GM21390 (cell line): ENCODE results near the gene NOMO2.
"Not testable (repeated sequence)": the region's sequence is repeated elsewhere in the genome, so short reads cannot be mapped to it uniquely, and the experiment has no call there.

Experiments used
- ATAC-seq: cut with Tn5 transposase; IDR thresholded peaks from one replicate; pipeline ENCODE4 v1.9.1; 2021; ENCODE audit not compliant: unreplicated experiment

NOMO2 gene

DNA sequence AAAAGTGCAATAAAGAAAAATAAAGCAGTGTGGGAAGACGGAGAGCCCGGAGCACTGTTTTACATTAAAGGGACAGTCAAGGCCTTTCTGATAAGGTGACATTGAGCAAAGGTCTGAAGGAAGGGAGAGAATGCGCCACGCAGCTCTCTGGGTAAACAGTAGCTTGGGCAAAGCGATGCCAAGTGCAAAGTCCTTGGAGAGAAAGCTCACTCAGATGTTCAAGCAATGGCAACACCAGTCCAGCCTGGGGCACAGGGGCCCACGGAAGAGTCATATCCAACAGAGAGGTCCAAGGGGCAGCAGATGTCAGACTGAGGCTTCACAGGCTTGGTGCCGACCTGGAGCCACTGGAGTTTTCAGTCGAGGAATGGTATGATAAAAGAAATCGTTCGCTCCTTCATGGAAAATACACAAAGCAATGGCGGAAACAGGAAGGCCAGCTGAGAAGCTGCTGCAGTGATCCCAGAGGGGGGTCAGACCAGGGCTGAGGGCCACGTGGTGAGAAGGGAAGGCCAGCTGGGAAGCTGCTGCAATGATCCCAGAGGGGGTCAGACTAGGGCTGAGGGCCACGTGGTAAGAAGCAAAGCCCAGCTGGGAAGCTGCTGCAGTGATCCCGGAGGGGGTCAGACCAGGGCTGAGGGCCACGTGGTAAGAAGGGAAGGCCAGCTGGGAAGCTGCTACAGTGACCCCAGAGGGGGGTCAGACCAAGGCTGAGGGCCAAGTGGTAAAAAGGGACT, 40.3 kb downstream of the NOMO2 start:
- not testable (repeated sequence) for ATAC-seq

DNA sequence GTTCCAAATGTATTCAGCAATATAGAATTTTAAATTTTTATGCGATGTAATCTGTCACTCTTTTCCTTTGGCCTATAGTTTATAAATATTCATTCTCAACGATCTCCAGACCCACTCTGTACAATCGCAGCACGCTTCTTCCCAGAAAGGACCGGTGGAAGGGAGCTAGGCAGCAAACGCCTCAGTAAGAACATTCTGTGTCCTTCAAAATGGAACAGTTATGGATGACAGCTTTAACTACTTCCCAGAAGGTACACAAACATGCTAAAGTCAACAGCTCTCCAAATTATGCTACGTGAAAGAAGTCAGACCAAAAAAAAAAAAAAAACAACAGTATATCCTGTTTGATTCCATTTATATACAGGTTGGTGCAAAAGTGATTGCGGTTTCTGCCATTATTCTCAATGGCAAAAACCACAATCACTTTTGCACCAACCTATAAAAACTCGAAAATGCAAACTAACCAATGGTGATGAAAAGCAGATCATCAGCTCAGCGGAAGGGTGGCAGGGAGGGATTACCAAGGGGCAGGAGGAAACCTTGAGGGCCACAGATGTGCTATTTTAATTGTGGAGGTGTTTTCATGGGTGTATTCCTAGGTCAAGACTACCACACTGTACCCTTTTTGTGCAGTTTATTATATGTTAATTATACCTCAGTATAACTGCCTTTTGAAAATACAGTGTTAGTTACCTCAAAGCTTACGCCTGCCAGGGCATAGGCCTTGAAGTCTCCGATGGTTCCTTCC, 43.2 kb downstream of the NOMO2 start:
- ATAC-seq = not testable (repeated sequence)

DNA sequence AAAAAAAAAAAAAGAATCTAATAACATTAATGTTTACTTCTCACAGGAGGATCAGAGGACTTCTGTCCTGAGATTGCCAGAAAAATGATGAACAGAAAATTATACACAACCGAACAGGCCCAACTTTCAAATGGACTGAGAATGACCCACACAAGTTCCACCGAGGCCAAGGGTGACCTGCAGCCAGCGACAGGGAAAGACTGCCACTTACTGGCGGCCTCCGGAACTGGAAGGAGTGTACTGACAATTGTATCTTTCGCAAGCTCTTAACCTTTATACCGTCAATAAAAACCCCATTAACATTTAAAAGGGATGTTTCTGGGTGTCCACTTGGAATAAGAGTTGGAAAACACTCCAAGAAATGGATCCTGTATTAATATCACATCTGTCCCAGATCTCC, 63.5 kb downstream of the NOMO2 start:
- ATAC-seq = not testable (repeated sequence)

DNA sequence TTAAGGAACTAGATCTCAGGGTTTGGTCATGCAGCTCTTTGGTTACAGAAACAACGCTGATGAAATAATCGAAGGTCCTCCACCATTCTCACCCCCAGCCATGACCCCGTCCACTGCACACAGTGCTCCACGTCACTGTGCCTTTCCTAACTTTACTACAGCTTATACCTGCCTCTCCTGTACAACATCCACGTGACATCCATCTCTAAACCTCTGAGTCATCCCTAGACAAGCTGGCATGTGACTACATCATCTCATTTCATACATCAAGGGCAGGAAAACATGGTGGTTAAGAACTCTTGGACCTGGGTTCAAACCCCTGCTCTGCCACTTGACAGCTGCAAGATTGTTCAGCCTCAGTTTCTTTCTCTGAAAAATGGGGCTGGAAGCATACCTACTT, 64.9 kb downstream of the NOMO2 start:
- not testable (repeated sequence) for ATAC-seq

DNA sequence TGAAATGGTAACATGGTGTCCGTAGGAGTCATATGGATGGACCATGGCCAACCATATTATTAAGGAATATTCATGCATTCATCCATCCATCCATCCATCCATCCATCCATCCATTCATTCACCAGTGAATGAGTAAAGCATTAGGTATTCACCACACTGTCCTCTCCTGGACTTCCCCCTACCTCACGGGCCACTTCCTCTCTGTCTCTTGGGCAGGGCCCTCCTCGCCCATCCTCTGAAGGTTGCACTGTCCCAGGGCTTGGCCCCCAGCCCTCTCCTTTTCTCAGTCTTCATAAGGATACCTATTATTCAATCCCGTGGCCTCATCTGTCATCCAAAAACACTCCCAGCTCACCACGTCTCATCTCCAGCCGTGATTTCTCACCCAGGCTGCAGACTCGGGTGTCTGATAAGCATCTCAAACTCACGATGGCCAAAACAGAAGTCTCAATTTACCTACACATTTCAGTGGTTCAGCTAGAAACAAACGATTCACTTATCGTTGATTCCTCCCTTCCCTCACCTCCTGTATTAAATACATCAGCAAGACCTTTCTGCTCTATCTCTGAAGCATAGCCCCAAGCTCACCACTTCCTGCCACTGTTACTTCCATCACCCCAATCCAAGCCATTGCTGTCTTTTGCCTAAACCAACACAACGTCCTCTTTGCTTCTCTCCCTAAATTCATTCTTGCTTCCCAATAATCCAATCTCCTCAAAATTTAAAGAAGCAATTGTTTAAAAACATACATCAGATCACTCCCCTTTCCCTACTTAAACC, 69.6 kb downstream of the NOMO2 start:
- ATAC-seq = not testable (repeated sequence)

DNA sequence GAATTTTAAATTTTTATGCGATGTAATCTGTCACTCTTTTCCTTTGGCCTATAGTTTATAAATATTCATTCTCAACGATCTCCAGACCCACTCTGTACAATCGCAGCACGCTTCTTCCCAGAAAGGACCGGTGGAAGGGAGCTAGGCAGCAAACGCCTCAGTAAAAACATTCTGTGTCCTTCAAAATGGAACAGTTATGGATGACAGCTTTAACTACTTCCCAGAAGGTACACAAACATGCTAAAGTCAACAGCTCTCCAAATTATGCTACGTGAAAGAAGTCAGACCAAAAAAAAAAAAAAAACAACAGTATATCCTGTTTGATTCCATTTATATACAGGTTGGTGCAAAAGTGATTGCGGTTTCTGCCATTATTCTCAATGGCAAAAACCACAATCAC, 125.9 kb downstream of the NOMO2 start:
- not testable (repeated sequence) for ATAC-seq

DNA sequence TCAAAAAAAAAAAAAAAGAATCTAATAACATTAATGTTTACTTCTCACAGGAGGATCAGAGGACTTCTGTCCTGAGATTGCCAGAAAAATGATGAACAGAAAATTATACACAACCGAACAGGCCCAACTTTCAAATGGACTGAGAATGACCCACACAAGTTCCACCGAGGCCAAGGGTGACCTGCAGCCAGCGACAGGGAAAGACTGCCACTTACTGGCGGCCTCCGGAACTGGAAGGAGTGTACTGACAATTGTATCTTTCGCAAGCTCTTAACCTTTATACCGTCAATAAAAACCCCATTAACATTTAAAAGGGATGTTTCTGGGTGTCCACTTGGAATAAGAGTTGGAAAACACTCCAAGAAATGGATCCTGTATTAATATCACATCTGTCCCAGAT, 146.1 kb downstream of the NOMO2 start:
- ATAC-seq = not testable (repeated sequence)

DNA sequence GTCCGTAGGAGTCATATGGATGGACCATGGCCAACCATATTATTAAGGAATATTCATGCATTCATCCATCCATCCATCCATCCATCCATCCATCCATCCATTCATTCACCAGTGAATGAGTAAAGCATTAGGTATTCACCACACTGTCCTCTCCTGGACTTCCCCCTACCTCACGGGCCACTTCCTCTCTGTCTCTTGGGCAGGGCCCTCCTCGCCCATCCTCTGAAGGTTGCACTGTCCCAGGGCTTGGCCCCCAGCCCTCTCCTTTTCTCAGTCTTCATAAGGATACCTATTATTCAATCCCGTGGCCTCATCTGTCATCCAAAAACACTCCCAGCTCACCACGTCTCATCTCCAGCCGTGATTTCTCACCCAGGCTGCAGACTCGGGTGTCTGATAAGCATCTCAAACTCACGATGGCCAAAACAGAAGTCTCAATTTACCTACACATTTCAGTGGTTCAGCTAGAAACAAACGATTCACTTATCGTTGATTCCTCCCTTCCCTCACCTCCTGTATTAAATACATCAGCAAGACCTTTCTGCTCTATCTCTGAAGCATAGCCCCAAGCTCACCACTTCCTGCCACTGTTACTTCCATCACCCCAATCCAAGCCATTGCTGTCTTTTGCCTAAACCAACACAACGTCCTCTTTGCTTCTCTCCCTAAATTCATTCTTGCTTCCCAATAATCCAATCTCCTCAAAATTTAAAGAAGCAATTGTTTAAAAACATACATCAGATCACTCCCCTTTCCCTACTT, 152.2 kb downstream of the NOMO2 start:
- ATAC-seq = not testable (repeated sequence)

DNA sequence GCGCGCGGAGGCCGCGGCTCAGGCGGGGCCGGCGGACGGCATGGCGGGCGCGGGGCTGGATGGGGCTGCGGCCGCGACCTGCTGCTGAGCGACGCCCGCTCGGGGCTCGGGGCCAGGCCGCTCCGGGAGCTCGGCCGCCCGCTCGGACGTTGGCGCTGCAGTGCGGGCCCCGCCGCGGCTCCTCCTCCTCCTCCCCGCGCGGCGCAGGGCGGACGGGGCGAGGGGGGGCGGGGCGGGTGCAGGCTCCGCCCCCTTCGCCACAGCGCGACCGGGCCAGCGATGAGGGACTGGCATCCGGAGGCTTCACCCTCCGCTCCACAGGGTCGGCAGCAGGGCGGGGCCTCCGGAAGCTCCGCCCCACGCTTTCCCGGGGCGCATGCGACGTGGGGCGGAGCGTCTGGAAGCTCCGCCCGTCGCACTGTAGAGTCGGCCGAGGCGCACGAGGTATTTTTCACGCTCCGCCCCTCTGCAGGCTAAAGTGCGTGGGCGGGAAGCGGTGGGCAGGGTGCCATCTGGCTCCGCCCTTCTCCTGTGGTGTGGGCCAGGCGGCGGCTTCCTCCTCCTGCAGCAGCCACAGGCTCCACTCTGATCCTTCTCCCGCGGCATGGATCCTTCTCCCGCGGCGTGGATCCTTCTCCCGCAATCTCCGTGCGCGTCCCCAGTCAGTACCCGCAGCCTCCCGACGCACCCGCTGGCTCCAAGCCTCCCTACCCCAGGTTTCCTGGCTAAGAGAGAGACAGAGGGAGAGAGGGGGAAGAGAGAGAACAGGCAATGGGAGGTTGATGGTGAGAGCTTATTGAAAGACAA, 159.8 kb downstream of the NOMO2 start:
- ATAC-seq = not testable (repeated sequence)

DNA sequence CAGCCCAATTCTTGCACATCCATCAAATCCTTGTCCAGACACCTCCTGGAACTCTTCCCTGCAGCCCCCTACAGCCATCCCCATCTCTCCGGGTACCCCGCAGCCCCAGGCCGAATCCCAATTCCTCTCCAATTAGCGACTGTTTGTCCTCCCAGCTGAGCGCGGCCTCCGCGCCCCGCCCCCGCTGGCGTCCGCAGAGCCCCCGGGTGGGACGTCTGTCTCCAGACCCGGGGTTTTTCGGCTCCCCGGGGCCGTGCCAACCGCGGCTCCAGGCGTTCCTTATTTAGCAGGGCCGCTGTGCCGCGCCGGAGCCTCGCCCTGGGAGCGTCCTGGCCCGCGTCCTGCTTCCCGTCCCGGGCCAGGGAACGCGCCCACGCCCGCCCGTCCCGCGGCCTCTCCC, 160.7 kb downstream of the NOMO2 start:
- not testable (repeated sequence) for ATAC-seq

DNA sequence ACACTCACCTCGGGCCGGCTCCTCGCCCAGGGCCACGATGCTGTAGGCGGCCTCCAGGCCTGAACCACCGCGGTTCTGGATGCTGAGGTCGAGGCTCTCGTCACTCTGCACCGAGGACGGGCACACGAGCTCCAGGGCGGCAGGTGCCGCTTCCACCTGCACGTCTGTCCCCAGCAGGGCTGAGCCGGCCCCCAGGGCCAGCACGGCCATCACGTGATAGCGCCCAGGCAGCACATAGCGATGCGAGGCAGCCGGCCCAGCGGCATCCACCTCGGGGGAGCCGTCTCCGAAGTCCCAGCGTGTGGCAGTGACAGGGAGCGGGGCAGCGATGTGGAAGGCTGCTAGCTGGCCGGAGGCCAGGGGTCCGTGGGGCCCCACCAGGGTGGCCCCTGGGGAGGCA, 167.5 kb downstream of the NOMO2 start:
- ATAC-seq = not testable (repeated sequence)

DNA sequence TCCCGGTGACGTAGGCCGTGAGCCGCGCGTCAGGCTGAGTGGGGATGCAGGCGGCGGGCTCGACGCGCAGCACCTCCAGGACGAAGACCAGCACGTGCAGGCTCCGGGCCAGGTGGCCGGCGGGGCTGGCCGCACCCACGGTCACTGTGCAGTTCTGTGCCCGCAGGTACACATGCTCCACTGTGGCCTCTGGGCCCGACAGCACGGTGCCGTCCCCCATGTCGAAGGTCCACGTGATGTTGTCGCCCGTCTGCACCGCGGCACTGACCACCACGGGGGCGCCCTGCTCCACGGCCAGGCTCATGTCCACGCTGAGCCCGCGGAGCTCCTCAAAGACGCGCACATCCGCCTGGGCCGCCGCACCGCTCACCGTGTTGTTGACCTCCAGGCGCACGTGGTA, 174.1 kb downstream of the NOMO2 start:
- not testable (repeated sequence) for ATAC-seq

DNA sequence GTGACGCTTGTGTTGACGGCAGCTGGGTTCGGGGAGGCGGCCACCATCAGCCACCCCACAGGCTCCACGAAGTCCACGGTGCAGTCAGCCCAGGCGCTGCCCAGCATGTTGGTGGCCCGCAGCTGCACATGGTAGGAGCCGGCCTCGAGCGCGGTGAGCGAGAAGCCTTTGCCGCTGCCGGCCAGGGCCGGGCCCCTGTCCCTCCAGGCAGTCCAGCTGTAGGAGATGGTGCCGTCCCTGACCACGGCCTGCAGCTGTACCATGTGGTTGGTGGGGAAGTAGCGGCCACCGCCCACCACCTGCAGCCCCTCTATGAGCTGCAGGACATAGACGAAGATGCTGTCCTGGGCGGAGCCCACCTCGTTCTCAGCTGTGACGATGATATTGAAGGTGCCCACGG, 175.4 kb downstream of the NOMO2 start:
- ATAC-seq = not testable (repeated sequence)

DNA sequence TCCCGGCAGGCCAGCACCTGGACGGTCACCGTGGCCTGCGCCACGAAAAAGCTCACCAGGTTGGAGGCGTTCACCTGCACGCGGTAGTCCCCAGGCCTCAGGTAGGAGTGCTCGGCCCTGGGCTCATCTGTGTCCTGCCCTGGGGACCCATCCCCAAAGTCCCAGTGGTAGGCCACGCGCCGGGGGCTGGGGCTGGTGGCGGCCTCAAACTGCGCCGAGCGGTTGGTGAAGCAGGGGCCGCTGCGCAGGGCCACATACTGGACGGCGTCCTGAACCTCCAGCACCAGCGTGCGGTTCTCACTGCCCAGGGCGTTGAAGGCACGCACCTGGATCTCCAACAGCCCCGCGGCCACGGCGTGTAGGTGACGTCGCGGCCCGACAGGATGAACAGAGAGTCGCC, 176.6 kb downstream of the NOMO2 start:
- not testable (repeated sequence) for ATAC-seq

DNA sequence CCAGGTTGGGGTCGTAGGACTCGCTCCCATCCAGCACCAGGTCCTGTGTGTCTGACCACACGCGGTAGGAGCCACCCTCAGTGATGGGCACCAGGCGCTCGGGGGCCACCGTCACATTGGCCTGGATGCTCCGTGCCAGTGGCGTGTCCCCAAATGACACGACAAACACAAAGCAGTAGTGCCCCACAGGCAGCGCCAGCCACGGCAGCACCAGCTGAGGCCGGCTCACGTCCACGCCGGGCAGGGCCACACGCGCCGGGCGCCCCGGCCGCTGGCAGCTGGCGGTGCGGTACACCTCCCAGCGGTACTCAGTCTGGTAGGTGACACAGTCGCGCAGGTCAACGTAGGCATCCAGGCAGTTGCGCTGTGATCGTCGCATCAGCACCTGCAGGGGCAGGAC, 177.0 kb downstream of the NOMO2 start:
- not testable (repeated sequence) for ATAC-seq

DNA sequence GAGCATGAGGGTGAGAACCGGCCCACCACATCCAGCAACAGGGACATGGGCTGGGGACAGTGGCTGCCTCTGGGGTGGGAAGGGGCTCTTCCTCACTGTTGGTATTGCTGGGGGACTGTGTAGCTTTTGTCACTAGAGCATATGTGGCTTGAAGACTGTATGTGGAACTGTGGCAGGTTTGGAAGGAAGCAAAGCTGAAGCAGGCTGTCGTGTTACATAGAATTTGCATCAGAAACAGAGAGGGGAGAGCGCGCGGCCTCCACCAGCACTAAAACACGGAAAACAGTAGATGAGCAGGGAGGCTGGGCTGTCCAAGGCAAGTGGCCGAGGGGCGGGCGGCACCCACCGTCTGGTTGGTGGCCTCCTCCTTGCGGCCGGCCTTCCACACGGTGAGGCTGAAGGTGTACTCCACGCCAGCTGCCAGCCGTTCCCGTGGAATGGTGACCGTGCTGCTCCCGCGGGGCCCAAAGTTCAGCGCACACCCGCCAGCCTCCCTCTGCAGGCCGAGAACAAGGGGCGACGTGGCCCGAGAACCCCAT, 177.7 kb downstream of the NOMO2 start:
- not testable (repeated sequence) for ATAC-seq

DNA sequence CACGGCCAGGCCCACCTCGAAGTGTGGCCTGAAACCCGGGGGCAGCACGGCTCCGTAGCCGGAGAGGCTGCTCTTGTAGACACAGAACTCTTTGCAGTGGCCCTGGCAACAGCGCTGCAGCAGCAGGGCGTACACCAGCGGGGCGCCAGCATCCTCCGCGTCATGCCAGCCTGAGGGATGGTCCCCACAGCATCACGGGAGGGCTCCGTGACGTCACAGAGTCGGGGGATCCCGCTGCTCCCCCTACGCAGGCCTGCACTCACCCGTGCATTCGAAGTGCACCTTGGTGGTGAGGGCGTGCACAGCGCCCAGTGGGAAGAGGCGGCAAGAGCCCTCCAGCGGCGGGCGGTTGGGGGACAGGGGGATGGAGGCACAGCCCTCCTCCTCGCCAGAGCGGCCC, 179.2 kb downstream of the NOMO2 start:
- ATAC-seq = not testable (repeated sequence)
